Natural killer cell (primary cell): ENCODE results near the gene PRDM13. TPM values are rescaled to one million over a fixed set of nuclear protein-coding genes. Genes with fewer than 3 reads are reported as not detected.

Experiments used
- ATAC-seq, 3 donors: fragments of 150-1000 bp in 2 of 3; fragments of 200-7000 bp in 1 of 3; cut with Tn5 transposase; 1 replicate in 1 of 3; 2 replicates in 2 of 3; pipeline ENCODE4 v1.10.0; 2021; ENCODE audit warnings: mild to moderate bottlenecking in 2 of 3, moderate library complexity in 2 of 3
- DNase-seq, 2 donors: peaks; one replicate each; pipeline versions ENCODE4 v3.0.0 to v3.0.0-alpha.2; 2013 to 2021; ENCODE audit warnings: mixed read lengths in 1 of 2
- H3K27ac ChIP-seq: one replicate; pipeline ENCODE4 v1.5.1; 2013; ENCODE audit warnings: mild to moderate bottlenecking, low read length
- H3K27me3 ChIP-seq: one replicate; pipeline ENCODE4 v1.6.1; 2013; ENCODE audit warnings: low read length; ENCODE audit not compliant: control insufficient read depth, insufficient read depth
- H3K36me3 ChIP-seq: one replicate; pipeline ENCODE4 v1.6.1; 2013; ENCODE audit warnings: low read length; ENCODE audit not compliant: control insufficient read depth, insufficient read depth
- H3K4me1 ChIP-seq: one replicate; pipeline ENCODE4 v1.6.1; 2013; ENCODE audit warnings: low read length; ENCODE audit not compliant: control insufficient read depth, insufficient read depth
- H3K4me3 ChIP-seq: one replicate; pipeline ENCODE4 v1.5.1; 2013; ENCODE audit warnings: low read length
- H3K9me3 ChIP-seq: one replicate; pipeline ENCODE4 v1.6.1; 2013; ENCODE audit warnings: low read length; ENCODE audit not compliant: control insufficient read depth, insufficient read depth
- H3K27ac Mint-ChIP-seq, 2 donors: one replicate each; pipeline ENCODE4 v1.8.0; 2022; ENCODE audit warnings: mild to moderate bottlenecking in 2 of 2, mixed read lengths in 2 of 2, moderate library complexity in 1 of 2
- H3K27me3 Mint-ChIP-seq, 2 donors: one replicate each; pipeline ENCODE4 v1.8.0; 2022; ENCODE audit warnings: low read depth in 2 of 2, mixed read lengths in 2 of 2
- H3K36me3 Mint-ChIP-seq: one replicate; pipeline ENCODE4 v1.8.0; 2022; ENCODE audit warnings: mixed read lengths
- H3K4me1 Mint-ChIP-seq, 2 donors: one replicate each; pipeline ENCODE4 v1.8.0; 2022; ENCODE audit warnings: mixed read lengths in 2 of 2
- H3K4me3 Mint-ChIP-seq: one replicate; pipeline ENCODE4 v1.8.0; 2022; ENCODE audit warnings: mild to moderate bottlenecking, moderate library complexity, mixed read lengths
- H3K9me3 Mint-ChIP-seq, 2 donors: one replicate each; pipeline ENCODE4 v1.8.0; 2022; ENCODE audit warnings: mixed read lengths in 2 of 2
- WGBS: methylation state at CpG from one replicate; pipeline ENCODE4 v1.1.7; 2013; ENCODE audit warnings: missing lambda C conversion rate; ENCODE audit not compliant: insufficient coverage; 5-methylcytosine and 5-hydroxymethylcytosine counted together
- intact Hi-C: fragments of 100-400 bp; cut with micrococcal nuclease; formaldehyde crosslinking; loops from one replicate; pipeline ENCODE4 v1.14.2; 2022
- total RNA-seq, 4 donors: library from RNA; stranded (reverse); fragments of 120-200 nt in 1 of 4; gene quantifications; one replicate each; pipeline versions ENCODE4 v1.2.3 to v1.2.4, GENCODE V29; 2013 to 2022
- TF ChIP-seq, protein P1 (sequence below): fragments of 200-600 bp; IDR thresholded peaks from one replicate; pipeline ENCODE4 v1.8.0; 2022; ENCODE audit warnings: antibody characterized with exemption

PRDM13 gene
- total RNA-seq, 3 donors from 2014 or later (not counting 1 experiment from before 2014, with no cell fraction given): not detected

DNA sequence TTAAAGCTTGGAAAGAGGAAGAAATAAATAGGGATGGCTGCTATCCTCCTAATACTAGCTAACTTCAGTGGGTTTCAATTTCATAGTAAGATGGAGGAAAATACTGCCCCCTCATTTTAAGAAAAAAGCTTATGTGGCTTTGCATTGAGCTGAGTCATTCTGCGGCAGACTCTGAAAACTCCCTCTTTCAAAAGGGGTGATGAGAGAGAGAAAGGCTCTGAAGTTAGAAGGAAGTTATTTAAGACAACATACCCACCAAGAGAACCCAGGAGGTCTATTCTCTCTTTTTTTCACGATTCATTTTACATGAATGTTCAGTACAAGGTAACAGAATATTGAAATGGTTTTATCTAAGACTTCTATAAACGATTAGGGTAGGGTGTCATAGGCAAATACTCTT is 4.5 kb downstream of the PRDM13 start:
- H3K4me1 Mint-ChIP-seq: peaks cover 31 to 39% of the 10 kb centered on the region in 2 donors
- DNase-seq: peak in 1 of 2 donors; percentile 42
- no peak overlapping the region for H3K4me3 Mint-ChIP-seq

DNA sequence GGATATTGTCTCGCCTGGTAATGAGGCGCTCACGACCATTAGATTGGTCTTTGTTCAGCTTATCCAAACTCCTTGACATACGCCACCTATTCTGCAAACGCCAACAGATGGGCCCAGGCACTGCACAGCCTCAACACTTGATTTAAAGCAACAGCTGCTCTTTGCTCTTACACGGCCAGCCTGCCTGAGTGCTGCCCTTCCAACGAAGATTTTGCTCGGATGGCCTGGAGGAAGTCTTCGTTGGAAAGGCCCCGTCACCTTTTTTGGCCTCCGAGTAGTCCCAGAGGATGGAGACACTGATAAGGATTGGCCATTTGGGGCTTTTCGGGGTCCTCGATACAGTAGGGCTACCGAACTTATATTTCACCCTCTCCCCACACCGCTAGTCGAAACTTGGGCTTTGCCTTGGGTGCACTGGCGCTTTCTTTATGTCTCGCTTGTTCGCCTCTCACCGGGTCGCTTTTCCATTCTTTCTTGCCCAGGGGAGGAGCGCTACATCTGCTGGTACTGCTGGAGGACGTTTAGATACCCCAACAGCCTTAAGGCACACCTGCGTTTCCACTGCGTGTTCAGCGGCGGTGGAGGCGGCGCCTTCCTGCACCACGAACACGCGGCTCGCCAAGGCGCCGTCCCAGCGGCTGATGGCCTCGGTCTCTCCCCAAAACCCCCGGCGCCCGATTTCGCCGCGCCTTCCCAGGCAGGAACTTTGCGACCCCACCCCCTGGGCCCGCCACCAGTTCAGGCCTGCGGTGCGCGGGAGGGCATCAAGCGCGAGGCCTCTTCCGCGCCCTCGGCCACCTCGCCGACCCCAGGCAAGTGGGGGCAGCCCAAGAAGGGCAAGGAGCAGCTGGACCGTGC is 6.1 kb downstream of the PRDM13 start:
- TF ChIP-seq, protein P1, sequence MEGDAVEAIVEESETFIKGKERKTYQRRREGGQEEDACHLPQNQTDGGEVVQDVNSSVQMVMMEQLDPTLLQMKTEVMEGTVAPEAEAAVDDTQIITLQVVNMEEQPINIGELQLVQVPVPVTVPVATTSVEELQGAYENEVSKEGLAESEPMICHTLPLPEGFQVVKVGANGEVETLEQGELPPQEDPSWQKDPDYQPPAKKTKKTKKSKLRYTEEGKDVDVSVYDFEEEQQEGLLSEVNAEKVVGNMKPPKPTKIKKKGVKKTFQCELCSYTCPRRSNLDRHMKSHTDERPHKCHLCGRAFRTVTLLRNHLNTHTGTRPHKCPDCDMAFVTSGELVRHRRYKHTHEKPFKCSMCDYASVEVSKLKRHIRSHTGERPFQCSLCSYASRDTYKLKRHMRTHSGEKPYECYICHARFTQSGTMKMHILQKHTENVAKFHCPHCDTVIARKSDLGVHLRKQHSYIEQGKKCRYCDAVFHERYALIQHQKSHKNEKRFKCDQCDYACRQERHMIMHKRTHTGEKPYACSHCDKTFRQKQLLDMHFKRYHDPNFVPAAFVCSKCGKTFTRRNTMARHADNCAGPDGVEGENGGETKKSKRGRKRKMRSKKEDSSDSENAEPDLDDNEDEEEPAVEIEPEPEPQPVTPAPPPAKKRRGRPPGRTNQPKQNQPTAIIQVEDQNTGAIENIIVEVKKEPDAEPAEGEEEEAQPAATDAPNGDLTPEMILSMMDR: no peak

More for the DNA sequence above, 4.5 kb downstream of the PRDM13 start:
- H3K9me3 Mint-ChIP-seq: no peaks in the 10 kb centered on the region
- peaks cover 84% of the 10 kb centered on the region for H3K27me3 ChIP-seq
- intact Hi-C loops: no loop called here
- H3K4me1 ChIP-seq: peaks cover 37% of the 10 kb centered on the region
- H3K27ac ChIP-seq: no peak overlapping the region
- H3K36me3 Mint-ChIP-seq: no peaks in the 10 kb centered on the region
- H3K4me3 ChIP-seq: no peak overlapping the region
- peaks cover 60 to 73% of the 10 kb centered on the region in 2 donors for H3K27me3 Mint-ChIP-seq
- no peak overlapping the region for H3K27ac Mint-ChIP-seq
- no CpG with 5 or more reads among the region's 3 CpGs for WGBS
- TF ChIP-seq, protein P1: no peak
- peaks cover 13% of the 10 kb centered on the region for H3K9me3 ChIP-seq
- ATAC-seq: peak in 2 of 3 donors; percentile 18 to 41
- no peaks in the 10 kb centered on the region for H3K36me3 ChIP-seq

DNA sequence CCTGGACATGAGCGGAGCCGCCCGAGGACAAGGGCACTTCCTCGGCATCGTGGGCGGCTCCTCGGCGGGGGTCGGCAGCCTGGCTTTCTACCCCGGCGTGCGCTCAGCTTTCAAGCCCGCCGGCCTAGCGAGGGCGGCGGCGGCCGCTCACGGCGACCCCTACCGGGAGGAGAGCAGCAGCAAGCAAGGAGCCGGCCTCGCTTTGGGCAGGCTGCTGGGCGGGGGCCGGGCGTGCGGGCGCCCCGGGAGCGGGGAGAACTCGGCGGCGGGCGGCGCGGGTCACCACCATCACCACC is 6.7 kb downstream of the PRDM13 start:
- Mint-ChIP-seq H3K27me3 (peaks cover 55 to 75% of the 10 kb centered on the region in 2 donors), H3K9me3 (no peaks in the 10 kb centered on the region), H3K27ac (no peak overlapping the region), H3K4me3 (peak overlapping the region; percentile 40), H3K4me1 (peaks cover 25 to 32% of the 10 kb centered on the region in 2 donors), H3K36me3 (peaks cover 5% of the 10 kb centered on the region)
- Histone ChIP-seq H3K27ac (no peak overlapping the region), H3K27me3 (peaks cover 83% of the 10 kb centered on the region), H3K9me3 (peaks cover 13% of the 10 kb centered on the region), H3K4me1 (peaks cover 24% of the 10 kb centered on the region), H3K4me3 (no peak overlapping the region), H3K36me3 (no peaks in the 10 kb centered on the region)
- peak in 1 of 2 donors; percentile 59 for DNase-seq
- under 1% methylated on average over 37 of the region's 37 CpGs for WGBS
- peak; percentile 56 to 68 (median 65) for ATAC-seq
- TF ChIP-seq, protein P1: peak; percentile 11
- intact Hi-C loops: no loop called here

More for the DNA sequence above, 6.1 kb downstream of the PRDM13 start:
- DNase-seq (no peak), ATAC-seq (peak in 1 of 3 donors; percentile 6)
- Mint-ChIP-seq H3K27ac (no peak overlapping the region), H3K4me3 (peak overlapping the region; percentile 40), H3K36me3 (no peaks in the 10 kb centered on the region), H3K9me3 (no peaks in the 10 kb centered on the region), H3K27me3 (peaks cover 55 to 75% of the 10 kb centered on the region in 2 donors), H3K4me1 (peaks cover 25 to 32% of the 10 kb centered on the region in 2 donors)
- H3K4me3 ChIP-seq: no peak overlapping the region
- H3K27ac ChIP-seq: no peak overlapping the region
- WGBS: 20% methylated on average over 56 of the region's 56 CpGs
- intact Hi-C loops: no loop called here
- peaks cover 25% of the 10 kb centered on the region for H3K4me1 ChIP-seq
- peaks cover 83% of the 10 kb centered on the region for H3K27me3 ChIP-seq
- no peaks in the 10 kb centered on the region for H3K36me3 ChIP-seq
- H3K9me3 ChIP-seq: peaks cover 13% of the 10 kb centered on the region
